H1 (cell line): ENCODE data around the gene GMFB. TPM values are rescaled to one million over a fixed set of nuclear protein-coding genes. Genes with fewer than 3 reads are reported as not detected.

Experiments used
- SIRT6 ChIP-seq: IDR thresholded peaks from one replicate; pipeline ENCODE4 v1.7.1; 2012; ENCODE audit warnings: low read length, inconsistent platforms
- TAF7 ChIP-seq: optimal IDR thresholded peaks from 2 replicates; pipeline ENCODE3; 2011; ENCODE audit warnings: low read depth, mild to moderate bottlenecking, inconsistent platforms, low read length, moderate library complexity, borderline replicate concordance
- ZNF274 ChIP-seq: IDR thresholded peaks from 2 replicates; pipeline ENCODE4 v1.7.0; 2012; ENCODE audit warnings: low read length, borderline replicate concordance; ENCODE audit errors: extremely low read depth
- polyA plus RNA-seq, 7 experiments: library from polyadenylated mRNA; depleted of rRNA in 3 of 7; stranded (reverse) in 5 of 7; unstranded in 2 of 7; fragments of >200 nt in 5 of 7; fragments of 200-250 nt in 2 of 7; gene quantifications; 1 replicate in 5 of 7; 2 replicates in 1 of 7; 4 replicates in 1 of 7; pipeline versions ENCODE4 v1.2.1 to v1.2.3, GENCODE V29; 2011 to 2013; ENCODE audit warnings: missing spikeins in 2 of 7, mixed read lengths in 2 of 7
- total RNA-seq: library from RNA; stranded (reverse); fragmentation: NEBNext Ultra II Directional; extraction: Animal tissue kit (Norgen Biotek cat#: 25700); gene quantifications from 2 replicates; pipeline ENCODE4 v1.2.1, GENCODE V29; 2021

The GMFB gene
- total and polyA plus RNA-seq, 2 of the 8 experiments (the other 6 are each of a cell fraction or from before 2014, with no cell fraction given), result 17.9 to 77.3 TPM

DNA sequence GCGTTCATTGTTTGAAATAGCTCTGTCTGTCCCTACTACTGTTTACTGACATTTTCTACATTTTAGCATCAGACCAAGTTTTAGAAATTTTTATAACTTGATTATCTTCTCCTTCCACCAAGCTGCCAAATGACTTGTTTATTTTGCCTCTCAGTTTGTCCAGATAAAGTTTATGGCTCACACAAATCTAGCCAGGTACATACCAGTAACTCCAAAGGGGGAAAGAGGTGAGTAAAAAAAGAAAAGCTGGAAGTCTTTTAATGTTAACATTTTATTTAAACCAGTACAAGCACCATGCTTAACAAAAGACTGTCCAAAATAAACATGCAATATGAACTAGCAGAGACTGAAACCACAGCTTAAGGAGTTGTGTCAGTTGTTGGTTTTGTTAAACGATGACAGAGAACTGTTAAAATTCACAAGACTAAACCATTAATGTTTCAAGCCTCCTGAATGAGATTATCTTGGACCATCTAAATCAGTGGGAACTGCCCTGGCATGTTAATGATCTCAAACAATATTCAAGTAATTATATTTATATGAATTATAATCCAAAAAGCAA lies 14.5 kb downstream of the GMFB start (continued):
- TF ChIP-seq TAF7, result no peak
- no peak for TF ChIP-seq SIRT6
- no peak for TF ChIP-seq ZNF274
- TF ChIP-seq, all 59 proteins: peak for 0
